Activated CD4-positive, alpha-beta T cell treated with anti-CD3 and anti-CD28 coated beads for 36 hours (primary cell): Measurements from ENCODE around the gene SELENON. TPM values are rescaled to one million over a fixed set of nuclear protein-coding genes. Genes with fewer than 3 reads are reported as not detected.
A peak's percentile ranks its signal among the peaks of the same experiment; 100 is the strongest.

ENCODE experiments used
- ATAC-seq: fragments of 200-7000 bp; cut with Tn5 transposase; one replicate; pipeline ENCODE4 v1.10.0; 2021; ENCODE audit warnings: mild to moderate bottlenecking, moderate library complexity
- CTCF ChIA-PET: fragments of 350-600 bp; sonication (Branson Sonifier 250); formaldehyde crosslinking; loops from one replicate; lab custom pipeline; 2021; ENCODE audit warnings: antibody characterized with exemption; lab: Charles Lee
- POLR2A ChIA-PET: fragments of 350-600 bp; sonication (Branson Sonifier 250); formaldehyde crosslinking; loops from one replicate; lab custom pipeline; 2021; ENCODE audit warnings: antibody characterized with exemption, inconsistent platforms; lab: Charles Lee
- DNase-seq: peaks from one replicate; pipeline ENCODE4 v3.0.0-alpha.2; 2020
- H3K27ac Mint-ChIP-seq: one replicate; pipeline ENCODE4 v1.8.0; 2021; ENCODE audit warnings: mixed read lengths
- H3K27me3 Mint-ChIP-seq: one replicate; pipeline ENCODE4 v1.8.0; 2021; ENCODE audit warnings: mixed read lengths
- H3K36me3 Mint-ChIP-seq: one replicate; pipeline ENCODE4 v1.8.0; 2021; ENCODE audit warnings: low read depth, mixed read lengths
- H3K4me1 Mint-ChIP-seq: one replicate; pipeline ENCODE4 v1.8.0; 2021; ENCODE audit warnings: mixed read lengths
- H3K4me3 Mint-ChIP-seq: one replicate; pipeline ENCODE4 v1.8.0; 2021; ENCODE audit warnings: mild to moderate bottlenecking, moderate library complexity, mixed read lengths
- H3K9me3 Mint-ChIP-seq: one replicate; pipeline ENCODE4 v1.8.0; 2021; ENCODE audit warnings: low read depth, mixed read lengths
- intact Hi-C, 2 experiments: fragments of 100-400 bp; cut with DNase I in 1 of 2; cut with micrococcal nuclease in 1 of 2; formaldehyde crosslinking; loops; one replicate each; pipeline versions ENCODE4 v1.14.2 to v1.15.1; 2022 to 2024; cut with DNase I, micrococcal nuclease
- total RNA-seq, 2 experiments: library from RNA; stranded (reverse); gene quantifications; one replicate each; pipeline ENCODE4 v1.2.3, GENCODE V29; 2021

Gene SELENON
- 10 to 100 TPM; 31.5 to 33.5 TPM for total RNA-seq

DNA sequence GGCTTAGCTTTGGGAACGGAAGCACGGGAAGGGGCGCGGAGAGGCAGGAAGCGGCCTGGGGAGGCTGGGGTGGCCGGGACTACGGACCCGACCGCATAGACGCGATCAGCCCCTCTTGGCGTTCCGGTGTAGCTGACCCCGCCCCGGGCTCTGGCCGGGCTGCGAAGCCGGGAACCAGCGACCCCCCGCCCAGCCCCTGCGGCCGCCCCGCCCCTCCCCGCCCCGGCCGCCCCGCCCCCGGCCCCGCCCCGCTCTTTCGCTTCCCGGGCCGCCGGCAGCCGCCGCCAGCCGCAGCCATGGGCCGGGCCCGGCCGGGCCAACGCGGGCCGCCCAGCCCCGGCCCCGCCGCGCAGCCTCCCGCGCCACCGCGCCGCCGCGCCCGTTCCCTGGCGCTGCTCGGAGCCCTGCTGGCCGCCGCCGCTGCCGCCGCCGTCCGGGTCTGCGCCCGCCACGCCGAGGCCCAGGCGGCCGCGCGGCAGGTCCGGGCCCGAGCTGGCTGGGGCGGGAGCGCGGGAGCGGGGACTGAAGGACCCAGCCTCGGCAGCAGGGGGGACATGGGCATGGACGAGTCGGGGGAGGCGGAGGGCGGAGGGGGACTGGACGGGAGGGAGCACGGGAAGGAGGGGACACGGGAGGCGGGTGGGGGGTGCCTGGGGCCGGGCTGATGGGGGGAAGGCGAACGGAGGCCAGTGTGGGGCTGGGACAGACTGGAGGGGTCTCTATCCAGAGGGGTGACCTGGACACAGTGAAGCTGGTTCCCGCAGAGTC is at the start of gene SELENON:
Gene SELENON (plus strand): TSS at position 259 of the 768 bp plus-strand sequence. CDS start 38 bp downstream, at position 297.
- H3K27me3 Mint-ChIP-seq, result no peaks in the 10 kb centered on the region
- H3K27ac Mint-ChIP-seq, result peak within 1 kb of the TSS; percentile 59
- DNase-seq, result peak; percentile 45
- ChIA-PET CTCF (interaction anchor here (0.7 to 5.0 kb wide), 7 partner anchors 13 to 251 kb away, joined by 3 to 38 read pairs (median 4); no protein-coding TSS in a partner anchor), POLR2A (interaction anchor here (0.7 kb wide), 1 partner anchor 25 kb away, joined by 3 read pairs; no protein-coding TSS in a partner anchor)
- peak; percentile 6 for ATAC-seq
- no peaks in the 10 kb centered on the region for H3K9me3 Mint-ChIP-seq
- intact Hi-C loops, result loop anchor here (5.0 kb wide), 7 partner anchors 33 to 568 kb away; partner anchors contain the start of genes LDLRAP1 (in 1 of the 2), MACO1 (in 1 of the 2) and SYF2 (in 1 of the 2)
- peak within 1 kb of the TSS; percentile 78 for H3K4me3 Mint-ChIP-seq
- peaks cover 10% of the 10 kb centered on the region for H3K36me3 Mint-ChIP-seq
- H3K4me1 Mint-ChIP-seq, result peaks cover 74% of the 10 kb centered on the region

GRCh38 chr1:25750923-25751605 is 48.9 kb upstream of the SELENON start:
- ATAC-seq, result no peak
- DNase-seq, result no peak
- ChIA-PET POLR2A (no interaction called here), CTCF (interaction anchor here (0.6 kb wide), 1 partner anchor 43 kb away, joined by 3 read pairs; no protein-coding TSS in a partner anchor)
- intact Hi-C loops, result no loop called here
- Mint-ChIP-seq H3K27ac (peak overlapping the region; percentile 38), H3K27me3 (no peaks in the 10 kb centered on the region), H3K4me3 (no peak overlapping the region), H3K9me3 (no peaks in the 10 kb centered on the region), H3K36me3 (peaks cover 3% of the 10 kb centered on the region), H3K4me1 (peaks cover 29% of the 10 kb centered on the region)

DNA sequence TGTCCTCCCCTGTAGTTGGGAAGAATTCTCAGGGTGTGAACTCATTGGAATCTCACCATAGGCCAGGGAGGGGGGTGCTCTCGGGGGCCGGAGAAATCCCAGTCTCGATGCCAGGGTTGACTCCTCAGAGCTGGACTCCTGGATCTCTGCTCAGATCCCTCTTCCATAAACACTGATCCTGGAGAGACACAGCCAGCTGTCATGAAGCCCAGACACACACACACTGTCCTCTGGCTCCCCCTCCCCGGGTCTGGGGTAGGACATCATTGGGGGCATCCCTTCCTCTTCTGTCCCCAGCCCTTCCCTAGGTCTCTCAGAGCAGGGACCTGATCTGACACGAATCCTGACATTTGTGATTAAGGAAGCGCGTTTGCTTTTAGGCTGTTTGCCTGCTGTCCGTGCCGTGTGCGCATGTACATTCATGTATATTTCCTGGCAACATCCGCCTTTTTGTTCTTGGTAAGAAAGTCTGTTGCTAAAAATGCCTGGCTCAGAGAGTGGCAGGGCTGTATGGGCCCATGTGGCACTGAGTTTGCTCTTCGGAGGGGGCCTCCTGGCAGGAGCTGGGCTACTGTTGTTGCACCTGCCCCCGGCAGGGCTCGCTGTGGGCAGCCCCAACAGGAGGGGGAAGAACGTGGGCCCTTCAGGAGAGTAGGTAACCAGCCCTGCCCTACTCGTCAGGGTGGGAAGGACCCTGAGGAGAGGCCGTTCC is 45.4 kb upstream of the SELENON start:
- ATAC-seq, result peak; percentile 85
- DNase-seq, result peak; percentile 55
- POLR2A ChIA-PET, result interaction anchor here (0.6 kb wide), 1 partner anchor 122 kb away, joined by 4 read pairs; no protein-coding TSS in a partner anchor
- peaks cover 3% of the 10 kb centered on the region for H3K36me3 Mint-ChIP-seq
- H3K4me3 Mint-ChIP-seq, result peak overlapping the region; percentile 29
- H3K27me3 Mint-ChIP-seq, result no peaks in the 10 kb centered on the region
- intact Hi-C loops, result no loop called here
- CTCF ChIA-PET, result interaction anchor here (0.7 to 1.6 kb wide), 2 partner anchors 41 to 44 kb away, joined by 3 to 4 read pairs; no protein-coding TSS in a partner anchor
- peak overlapping the region; percentile 77 for H3K27ac Mint-ChIP-seq
- H3K4me1 Mint-ChIP-seq, result peaks cover 37% of the 10 kb centered on the region
- H3K9me3 Mint-ChIP-seq, result no peaks in the 10 kb centered on the region

DNA sequence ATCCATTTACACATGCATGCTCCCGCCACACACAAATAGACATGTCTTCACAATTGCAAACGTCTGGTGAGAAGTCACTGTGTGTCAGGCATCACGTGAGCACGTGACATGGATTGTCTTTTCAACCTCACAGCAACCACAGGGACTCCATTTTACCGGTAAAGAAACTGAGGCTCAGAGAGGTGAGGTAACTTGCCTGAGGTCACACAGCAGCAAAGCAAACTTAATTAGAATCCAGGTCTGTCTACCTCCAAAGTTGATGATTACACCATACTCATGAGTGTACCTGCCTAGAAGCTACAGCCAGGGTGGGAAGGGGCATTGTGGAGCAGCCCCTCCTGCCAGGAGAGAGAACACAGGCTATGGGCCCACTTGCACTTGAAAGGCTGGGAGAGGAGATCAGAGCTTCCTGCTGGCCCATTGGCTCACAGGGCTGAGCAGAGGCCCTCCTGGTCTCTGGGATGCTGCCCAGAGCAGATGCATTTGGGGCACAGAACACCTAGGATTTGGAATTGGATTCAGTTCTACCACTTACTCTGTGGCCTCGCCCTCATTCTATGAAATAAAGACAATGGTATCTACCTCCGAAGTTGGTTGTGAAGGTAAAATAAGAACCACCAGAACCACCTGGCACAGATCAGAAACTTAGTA is 44.4 kb upstream of the SELENON start:
- no peaks in the 10 kb centered on the region for H3K27me3 Mint-ChIP-seq
- H3K4me3 Mint-ChIP-seq, result no peak overlapping the region
- no peak overlapping the region for H3K27ac Mint-ChIP-seq
- intact Hi-C loops, result no loop called here
- ATAC-seq, result no peak
- H3K36me3 Mint-ChIP-seq, result peaks cover 3% of the 10 kb centered on the region
- ChIA-PET POLR2A (no interaction called here), CTCF (interaction anchor here (0.6 to 1.6 kb wide), 4 partner anchors 32 to 1811 kb away, joined by 3 to 4 read pairs (median 3); no protein-coding TSS in a partner anchor)
- peaks cover 37% of the 10 kb centered on the region for H3K4me1 Mint-ChIP-seq
- H3K9me3 Mint-ChIP-seq, result no peaks in the 10 kb centered on the region
- no peak for DNase-seq

DNA sequence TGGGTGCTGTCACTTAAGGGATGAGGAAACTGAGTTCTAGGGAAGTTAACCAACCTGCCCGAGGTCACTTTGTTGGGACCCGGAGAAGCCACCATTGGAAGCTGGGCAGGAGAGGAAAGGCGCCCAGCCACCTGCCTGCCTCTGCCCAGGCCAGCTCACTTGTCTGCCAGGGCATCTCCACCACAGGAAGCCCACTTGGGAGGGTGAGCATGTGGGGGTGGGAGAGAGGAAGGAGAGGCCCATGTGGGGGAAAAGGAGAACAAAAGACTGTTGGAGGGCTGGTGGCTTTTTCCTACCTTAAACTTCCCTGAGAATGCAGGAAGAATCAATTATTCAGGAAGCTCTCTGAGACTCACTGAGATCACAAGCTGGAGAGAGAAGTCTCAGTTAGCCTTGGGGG is 43.8 kb upstream of the SELENON start:
- Mint-ChIP-seq H3K36me3 (peaks cover 5% of the 10 kb centered on the region), H3K27ac (peak overlapping the region; percentile 15), H3K27me3 (no peaks in the 10 kb centered on the region), H3K9me3 (no peaks in the 10 kb centered on the region), H3K4me1 (peaks cover 34% of the 10 kb centered on the region), H3K4me3 (no peak overlapping the region)
- ChIA-PET POLR2A (no interaction called here), CTCF (interaction anchor here (0.6 to 1.3 kb wide), 3 partner anchors 31 to 1811 kb away, joined by 3 to 4 read pairs (median 3); no protein-coding TSS in a partner anchor)
- no peak for ATAC-seq
- no peak for DNase-seq
- intact Hi-C loops, result no loop called here

- no peak for DNase-seq
- H3K27me3 Mint-ChIP-seq, result no peaks in the 10 kb centered on the region
- no peak for ATAC-seq
- peaks cover 5% of the 10 kb centered on the region for H3K36me3 Mint-ChIP-seq
- intact Hi-C loops, result no loop called here
- no peak overlapping the region for H3K4me3 Mint-ChIP-seq
- ChIA-PET POLR2A (no interaction called here), CTCF (interaction anchor here (1.3 kb wide), 1 partner anchor 52 kb away, joined by 4 read pairs; no protein-coding TSS in a partner anchor)
- H3K9me3 Mint-ChIP-seq, result no peaks in the 10 kb centered on the region
- no peak overlapping the region for H3K27ac Mint-ChIP-seq
- peaks cover 34% of the 10 kb centered on the region for H3K4me1 Mint-ChIP-seq
Observed at GRCh38 chr1:25757151-25757845, 42.7 kb upstream of the SELENON start.

GRCh38 chr1:25757846-25758185 is 42.2 kb upstream of the SELENON start:
- intact Hi-C loops, result no loop called here
- no peak overlapping the region for H3K4me3 Mint-ChIP-seq
- no peak for ATAC-seq
- no peaks in the 10 kb centered on the region for H3K9me3 Mint-ChIP-seq
- no peak overlapping the region for H3K27ac Mint-ChIP-seq
- no peaks in the 10 kb centered on the region for H3K27me3 Mint-ChIP-seq
- peaks cover 5% of the 10 kb centered on the region for H3K36me3 Mint-ChIP-seq
- peaks cover 34% of the 10 kb centered on the region for H3K4me1 Mint-ChIP-seq
- ChIA-PET POLR2A (interaction anchor here (0.9 kb wide), 1 partner anchor 17 kb away, joined by 4 read pairs; no protein-coding TSS in a partner anchor), CTCF (interaction anchor here (0.7 kb wide), 1 partner anchor 179 kb away, joined by 3 read pairs; no protein-coding TSS in a partner anchor)
- no peak for DNase-seq

GRCh38 chr1:25758466-25759070 is 41.4 kb upstream of the SELENON start:
- H3K4me3 Mint-ChIP-seq, result no peak overlapping the region
- DNase-seq, result no peak
- intact Hi-C loops, result no loop called here
- no peaks in the 10 kb centered on the region for H3K27me3 Mint-ChIP-seq
- CTCF ChIA-PET, result interaction anchor here (0.7 to 0.8 kb wide), 2 partner anchors 14 to 180 kb away, joined by 3 read pairs; no protein-coding TSS in a partner anchor
- no peak overlapping the region for H3K27ac Mint-ChIP-seq
- H3K36me3 Mint-ChIP-seq, result peaks cover 2% of the 10 kb centered on the region
- POLR2A ChIA-PET, result interaction anchor here (0.9 kb wide), 1 partner anchor 16 kb away, joined by 4 read pairs; no protein-coding TSS in a partner anchor
- H3K9me3 Mint-ChIP-seq, result no peaks in the 10 kb centered on the region
- H3K4me1 Mint-ChIP-seq, result peaks cover 31% of the 10 kb centered on the region
- no peak for ATAC-seq

- Mint-ChIP-seq H3K4me3 (no peak overlapping the region), H3K4me1 (peaks cover 17% of the 10 kb centered on the region), H3K9me3 (no peaks in the 10 kb centered on the region), H3K27ac (no peak overlapping the region), H3K27me3 (no peaks in the 10 kb centered on the region), H3K36me3 (peaks cover 2% of the 10 kb centered on the region)
- DNase-seq (no peak), ATAC-seq (no peak)
- CTCF ChIA-PET, result interaction anchor here (0.6 to 1.5 kb wide), 6 partner anchors 10 to 142 kb away, joined by 3 to 4 read pairs (median 3); no protein-coding TSS in a partner anchor
- intact Hi-C loops, result no loop called here
- POLR2A ChIA-PET, result no interaction called here
Observed at GRCh38 chr1:25760122-25760719, 39.8 kb upstream of the SELENON start.
